H9 (cell line): ENCODE data around the gene RHBDD1. TPM values are rescaled to one million over a fixed set of nuclear protein-coding genes. Genes with fewer than 3 reads are reported as not detected.

ENCODE experiments used
- DNase-seq: peaks from one replicate; pipeline ENCODE4 v3.0.0-alpha.2; 2017
- H2AFZ ChIP-seq: one replicate; pipeline ENCODE4 v1.6.1; 2013; ENCODE audit warnings: mild to moderate bottlenecking, low read length, control low read depth, moderate library complexity
- H2AK5ac ChIP-seq: 2 replicates; pipeline ENCODE4 v1.6.1; 2013; ENCODE audit warnings: low read length, control low read depth, mixed read lengths; ENCODE audit not compliant: insufficient read length
- H2BK120ac ChIP-seq: one replicate; pipeline ENCODE4 v1.6.1; 2013; ENCODE audit warnings: low read depth, mild to moderate bottlenecking, low read length, control low read depth, inconsistent platforms; ENCODE audit not compliant: poor library complexity, severe bottlenecking
- H2BK12ac ChIP-seq: 2 replicates; pipeline ENCODE4 v1.6.1; 2013; ENCODE audit warnings: low read length, control low read depth, mixed read lengths, low read depth; ENCODE audit not compliant: insufficient read length
- H2BK15ac ChIP-seq: 2 replicates; pipeline ENCODE4 v1.6.1; 2013; ENCODE audit warnings: low read depth, low read length, control low read depth
- H2BK20ac ChIP-seq: one replicate; pipeline ENCODE4 v1.6.1; 2013; ENCODE audit warnings: low read depth, mild to moderate bottlenecking, low read length, control low read depth, inconsistent platforms; ENCODE audit not compliant: poor library complexity, severe bottlenecking
- H2BK5ac ChIP-seq: 2 replicates; pipeline ENCODE4 v1.6.1; 2013; ENCODE audit warnings: low read length, control low read depth, mixed read lengths; ENCODE audit not compliant: insufficient read length
- H3K14ac ChIP-seq: 2 replicates; pipeline ENCODE4 v1.6.1; 2013; ENCODE audit warnings: low read length, control low read depth; ENCODE audit not compliant: insufficient read depth
- H3K18ac ChIP-seq: 2 replicates; pipeline ENCODE4 v1.6.1; 2013; ENCODE audit warnings: low read depth, mild to moderate bottlenecking, mixed read lengths, low read length, control low read depth; ENCODE audit not compliant: insufficient read length
- H3K23ac ChIP-seq: 2 replicates; pipeline ENCODE4 v1.6.1; 2013; ENCODE audit warnings: low read length, control low read depth, mixed read lengths, low read depth; ENCODE audit not compliant: insufficient read length
- H3K23me2 ChIP-seq: 2 replicates; pipeline ENCODE4 v1.6.1; 2013; ENCODE audit warnings: low read depth, mild to moderate bottlenecking, mixed read lengths, low read length, control low read depth; ENCODE audit not compliant: insufficient read length, poor library complexity, severe bottlenecking
- H3K27ac ChIP-seq: 2 replicates; pipeline ENCODE4 v1.5.1; 2013; ENCODE audit warnings: low read length, control low read depth, mixed read lengths, low read depth; ENCODE audit not compliant: insufficient read length
- H3K27me3 ChIP-seq: 2 replicates; pipeline ENCODE4 v1.6.1; 2013; ENCODE audit warnings: low read length, control low read depth, inconsistent platforms; ENCODE audit not compliant: insufficient read depth
- H3K4ac ChIP-seq: 2 replicates; pipeline ENCODE4 v1.6.1; 2013; ENCODE audit warnings: low read depth, mild to moderate bottlenecking, control low read depth, inconsistent platforms, low read length, moderate library complexity
- H3K4me1 ChIP-seq: 2 replicates; pipeline ENCODE4 v1.6.1; 2013; ENCODE audit warnings: low read length, control low read depth, inconsistent platforms; ENCODE audit not compliant: insufficient read depth
- H3K4me2 ChIP-seq: 2 replicates; pipeline ENCODE4 v1.6.1; 2013; ENCODE audit warnings: low read length, control low read depth, mixed read lengths; ENCODE audit not compliant: insufficient read length, insufficient read depth
- H3K56ac ChIP-seq: 2 replicates; pipeline ENCODE4 v1.6.1; 2013; ENCODE audit warnings: low read depth, mild to moderate bottlenecking, mixed read lengths, low read length, control low read depth; ENCODE audit not compliant: insufficient read length
- H3K79me1 ChIP-seq: 2 replicates; pipeline ENCODE4 v1.6.1; 2013; ENCODE audit warnings: low read depth, mild to moderate bottlenecking, moderate library complexity, low read length, control low read depth, inconsistent platforms; ENCODE audit not compliant: insufficient read depth, poor library complexity, severe bottlenecking
- H3K79me2 ChIP-seq: 2 replicates; pipeline ENCODE4 v1.6.1; 2013; ENCODE audit warnings: low read length, control low read depth, inconsistent platforms; ENCODE audit not compliant: insufficient read depth
- H3K9ac ChIP-seq: 2 replicates; pipeline ENCODE4 v1.6.1; 2013; ENCODE audit warnings: low read length, control low read depth, mixed read lengths; ENCODE audit not compliant: insufficient read length; ENCODE audit errors: extremely low read depth
- H3K9me3 ChIP-seq: one replicate; pipeline ENCODE4 v1.6.1; 2013; ENCODE audit warnings: low read depth, low read length, inconsistent platforms; ENCODE audit not compliant: control insufficient read depth
- H3T11ph ChIP-seq: one replicate; pipeline ENCODE4 v1.6.1; 2013; ENCODE audit warnings: mild to moderate bottlenecking, low read length, control low read depth, inconsistent platforms
- H4K20me1 ChIP-seq: one replicate; pipeline ENCODE4 v1.6.1; 2013; ENCODE audit not compliant: control insufficient read depth, insufficient read length, insufficient read depth
- H4K5ac ChIP-seq: 2 replicates; pipeline ENCODE4 v1.6.1; 2013; ENCODE audit warnings: low read depth, mild to moderate bottlenecking, mixed read lengths, low read length, control low read depth; ENCODE audit not compliant: insufficient read length
- H4K8ac ChIP-seq: replicated peaks from 2 replicates; pipeline ENCODE4 v1.6.1; 2013; ENCODE audit warnings: low read length, control low read depth, mixed read lengths, low read depth; ENCODE audit not compliant: insufficient read length
- H4K91ac ChIP-seq: 2 replicates; pipeline ENCODE4 v1.6.1; 2013; ENCODE audit warnings: low read depth, mild to moderate bottlenecking, moderate library complexity, mixed read lengths, low read length, control low read depth; ENCODE audit not compliant: insufficient read length
- H3K27ac Mint-ChIP-seq, 3 experiments: 2 replicates in 2 of 3; 3 replicates in 1 of 3; pipeline ENCODE4 v1.8.0; 2020 to 2021; ENCODE audit warnings: mixed read lengths in 3 of 3, mild to moderate bottlenecking in 1 of 3, moderate library complexity in 1 of 3
- H3K27me3 Mint-ChIP-seq: 2 replicates; pipeline ENCODE4 v1.8.0; 2021; ENCODE audit warnings: low read depth, mild to moderate bottlenecking, moderate library complexity, mixed read lengths
- H3K36me3 Mint-ChIP-seq, 3 experiments: 2 replicates in 2 of 3; 3 replicates in 1 of 3; pipeline ENCODE4 v1.8.0; 2020 to 2021; ENCODE audit warnings: low read depth in 3 of 3, mixed read lengths in 3 of 3; ENCODE audit not compliant: insufficient read depth in 1 of 3
- H3K4me1 Mint-ChIP-seq, 2 experiments: 2 replicates each; pipeline ENCODE4 v1.8.0; 2020; ENCODE audit warnings: mixed read lengths in 2 of 2
- H3K4me3 Mint-ChIP-seq, 2 experiments: 2 replicates in 1 of 2; 3 replicates in 1 of 2; pipeline ENCODE4 v1.8.0; 2020 to 2021; ENCODE audit warnings: mild to moderate bottlenecking in 2 of 2, mixed read lengths in 2 of 2, moderate library complexity in 1 of 2
- H3K9me3 Mint-ChIP-seq, 2 experiments: 2 replicates in 1 of 2; 3 replicates in 1 of 2; pipeline ENCODE4 v1.8.0; 2020; ENCODE audit warnings: mild to moderate bottlenecking in 2 of 2, mixed read lengths in 2 of 2, moderate library complexity in 1 of 2
- CTCF ChIP-seq: fragments of 200-600 bp; sonication (generic); conservative IDR thresholded peaks from 3 replicates; pipeline ENCODE4 v1.8.0; 2021; ENCODE audit warnings: antibody characterized with exemption, mild to moderate bottlenecking
- WGBS: extraction: QIAGEN DNeasy Blood & Tissue Kit; methylation state at CpG from one replicate; pipeline ENCODE4 v1.1.7; 2013; ENCODE audit warnings: missing lambda C conversion rate, low lambda C conversion rate, mixed read lengths; ENCODE audit not compliant: insufficient read length; ENCODE audit errors: extremely low coverage; 5-methylcytosine and 5-hydroxymethylcytosine counted together
- total RNA-seq: library from RNA; stranded (reverse); gene quantifications from 2 replicates; pipeline ENCODE4 v1.2.1, GENCODE V29; 2021

The RHBDD1 gene
- total RNA-seq, 1 experiment from 2014 or later = 24.9 TPM

GRCh38 chr2:226895579-226895978 is 59.7 kb downstream of the RHBDD1 start:
- Histone ChIP-seq H3K9ac (no peak overlapping the region), H2BK20ac (no peak overlapping the region), H2BK15ac (no peak overlapping the region), H3K4ac (no peak overlapping the region), H3K79me1 (no peaks in the 10 kb centered on the region), H3K4me2 (no peak overlapping the region), H3K23me2 (no peaks in the 10 kb centered on the region), H3T11ph (no peak overlapping the region), H4K5ac (no peak overlapping the region), H3K27ac (no peak overlapping the region), H4K91ac (no peak overlapping the region), H3K4me1 (no peaks in the 10 kb centered on the region), H3K79me2 (no peaks in the 10 kb centered on the region), H3K18ac (no peak overlapping the region), H2AFZ (no peak overlapping the region), H3K56ac (no peak overlapping the region), H4K20me1 (no peaks in the 10 kb centered on the region), H2BK5ac (no peak overlapping the region), H4K8ac (no peak overlapping the region), H2BK12ac (no peak overlapping the region), H3K23ac (no peak overlapping the region), H3K9me3 (no peaks in the 10 kb centered on the region), H2BK120ac (no peak overlapping the region), H3K14ac (no peak overlapping the region), H3K27me3 (no peaks in the 10 kb centered on the region), H2AK5ac (no peak overlapping the region)
- H3K27me3 Mint-ChIP-seq = no peaks in the 10 kb centered on the region; the same call in 1 of the 2 replicates
- peaks cover 5 to 10% (median 6%) of the 10 kb centered on the region in 3 experiments; a peak in 5 of 7 replicates for H3K36me3 Mint-ChIP-seq
- no peak overlapping the region for H3K4me3 Mint-ChIP-seq
- DNase-seq = no peak
- no peak overlapping the region for H3K27ac Mint-ChIP-seq
- TF ChIP-seq CTCF = no peak
- H3K4me1 Mint-ChIP-seq = no peaks in the 10 kb centered on the region
- no peaks in the 10 kb centered on the region for H3K9me3 Mint-ChIP-seq
- WGBS = no CpG with 5 or more reads among the region's 2 CpGs
